HG02588 (cell line): Measurements from ENCODE around the gene PCDHAC1.
"Not testable (repeated sequence)": the region's sequence is repeated elsewhere in the genome, so short reads cannot be mapped to it uniquely, and the experiment has no call there.

Experiments used
- ATAC-seq: cut with Tn5 transposase; IDR thresholded peaks from one replicate; pipeline ENCODE4 v1.9.1; 2021; ENCODE audit warnings: mild to moderate bottlenecking, moderate library complexity; ENCODE audit not compliant: unreplicated experiment

Gene PCDHAC1

GRCh38 chr5:140925806-140926442 is at the start of gene PCDHAC1:
Gene PCDHAC1, plus strand, starts transcription at chr5:140926299. Its CDS starts 594 bp downstream, at chr5:140926893.
- no peak for ATAC-seq

- not testable (repeated sequence) for ATAC-seq
These were observed 49.4 kb upstream of the PCDHAC1 start for GRCh38 chr5:140876541-140877261.

GRCh38 chr5:140877262-140877581 is 48.9 kb upstream of the PCDHAC1 start:
- ATAC-seq, result no peak

GRCh38 chr5:140881889-140882590 is 44.1 kb upstream of the PCDHAC1 start, which contains the start of gene PCDHA13:
Gene PCDHA13, plus strand, starts transcription at chr5:140882124. Its CDS starts 145 bp downstream, at chr5:140882269.
- ATAC-seq, result no peak

GRCh38 chr5:140882591-140882899 is 43.6 kb upstream of the PCDHAC1 start:
- no peak for ATAC-seq

GRCh38 chr5:140883373-140883772 is 42.7 kb upstream of the PCDHAC1 start:
- no peak for ATAC-seq

- ATAC-seq, result no peak
These were observed 42.0 kb upstream of the PCDHAC1 start for GRCh38 chr5:140883927-140884697.

- no peak for ATAC-seq
These were observed 9.8 kb upstream of the PCDHAC1 start for GRCh38 chr5:140916325-140916724.

- no peak for ATAC-seq
These were observed 2.5 kb upstream of the PCDHAC1 start for GRCh38 chr5:140923601-140924000.

GRCh38 chr5:140926443-140927227 is 536 bp downstream of the PCDHAC1 start:
- no peak for ATAC-seq

- ATAC-seq, result no peak
These were observed 1.1 kb downstream of the PCDHAC1 start for GRCh38 chr5:140927228-140927573.

GRCh38 chr5:140934964-140935606 is 9.0 kb downstream of the PCDHAC1 start:
- ATAC-seq, result no peak

GRCh38 chr5:140946578-140946977 is 20.5 kb downstream of the PCDHAC1 start:
- ATAC-seq, result no peak

GRCh38 chr5:140951636-140952035 is 25.5 kb downstream of the PCDHAC1 start:
- no peak for ATAC-seq

GRCh38 chr5:140953234-140953633 is 27.1 kb downstream of the PCDHAC1 start:
- no peak for ATAC-seq

- ATAC-seq, result no peak
These were observed 36.1 kb downstream of the PCDHAC1 start for GRCh38 chr5:140962190-140962589.

GRCh38 chr5:140964356-140964755 is 38.3 kb downstream of the PCDHAC1 start:
- ATAC-seq, result no peak

GRCh38 chr5:140965905-140966292 is 39.8 kb downstream of the PCDHAC1 start:
- no peak for ATAC-seq

GRCh38 chr5:140966293-140967225 is 40.5 kb downstream of the PCDHAC1 start, which contains the start of gene PCDHAC2:
Gene PCDHAC2, plus strand, starts transcription at chr5:140966476. Its CDS starts 291 bp downstream, at chr5:140966767.
- no peak for ATAC-seq
